Epidermal melanocyte (primary cell): ENCODE data around the gene FOXN3.

Experiments used
- DNase-seq: peaks from one replicate; pipeline ENCODE4 v3.0.0; 2011; ENCODE audit warnings: low spot score; ENCODE audit not compliant: insufficient read length

FOXN3 gene

DNA sequence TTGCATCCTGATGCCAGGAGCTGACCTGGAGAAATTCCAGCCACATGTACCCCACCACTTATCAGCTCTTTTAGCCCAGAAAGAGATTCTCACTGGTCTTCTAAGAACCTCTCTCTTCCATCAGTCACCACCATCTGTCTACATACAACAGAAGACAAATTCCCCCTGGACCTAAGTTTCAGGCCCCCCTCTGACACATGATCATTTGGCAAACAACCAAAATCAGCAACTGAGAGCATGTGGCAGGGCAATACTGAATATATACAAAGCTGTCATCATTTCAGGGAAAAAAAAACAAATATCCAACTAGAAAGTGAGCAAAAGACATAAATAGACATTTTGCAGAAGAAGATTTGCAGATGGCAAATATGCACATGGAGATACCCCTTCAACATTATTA is 180.2 kb downstream of the FOXN3 start:
- DNase-seq, result no peak

DNA sequence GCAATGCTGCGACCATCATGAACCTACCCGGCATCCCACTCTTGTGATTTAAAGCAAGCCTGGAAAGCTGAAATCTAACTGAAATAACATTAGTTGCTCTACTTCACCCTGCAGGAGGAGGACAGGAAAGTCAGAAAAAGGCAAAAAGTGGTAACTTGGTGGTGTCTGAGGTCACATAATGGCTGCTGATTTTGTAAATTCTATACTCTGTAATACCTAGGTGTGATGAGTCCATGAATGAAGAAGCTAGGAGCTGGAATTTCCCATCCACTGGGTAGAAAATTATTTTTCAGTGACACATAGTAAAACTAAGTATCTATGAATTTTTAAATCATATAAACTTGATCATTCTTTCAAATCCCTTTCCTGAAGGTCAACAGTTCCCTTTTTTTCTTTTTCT is 183.8 kb downstream of the FOXN3 start:
- DNase-seq, result no peak

DNA sequence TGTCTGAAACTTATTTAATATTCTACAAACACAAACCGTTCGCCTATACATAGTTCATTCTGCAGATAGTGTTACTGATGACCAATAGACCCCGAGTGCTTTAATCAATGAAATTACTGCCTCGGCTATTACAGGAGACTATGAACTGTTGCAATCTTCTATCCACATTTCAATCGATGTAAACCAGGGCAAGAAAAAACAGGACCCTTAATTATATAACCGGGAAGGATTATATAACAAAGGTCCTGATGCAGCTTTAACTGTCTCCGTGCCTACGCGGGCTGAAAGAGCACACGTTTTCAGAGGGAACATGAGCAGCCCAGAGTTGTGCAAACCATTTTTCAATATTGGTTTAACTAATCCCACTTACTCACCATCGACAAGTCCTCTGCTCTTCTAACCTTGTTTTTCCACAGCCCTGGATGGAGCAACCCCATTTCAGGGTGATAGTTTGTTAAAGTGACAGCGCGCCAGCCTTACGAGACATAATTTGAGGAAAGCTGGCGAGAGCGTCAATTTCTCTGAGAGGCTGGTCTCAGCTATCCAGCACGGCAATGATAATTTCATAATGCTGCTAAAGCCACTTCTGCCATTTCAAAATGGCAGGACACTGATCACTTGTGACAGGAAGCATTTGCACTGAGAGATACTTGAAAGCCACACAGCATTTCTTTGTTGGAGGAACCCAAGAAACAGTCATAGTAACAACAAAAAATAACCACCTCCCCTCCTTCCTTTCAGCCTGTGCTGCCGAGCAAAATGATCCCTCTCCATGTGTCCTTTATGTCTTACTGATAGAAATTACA is 184.6 kb downstream of the FOXN3 start:
- no peak for DNase-seq

DNA sequence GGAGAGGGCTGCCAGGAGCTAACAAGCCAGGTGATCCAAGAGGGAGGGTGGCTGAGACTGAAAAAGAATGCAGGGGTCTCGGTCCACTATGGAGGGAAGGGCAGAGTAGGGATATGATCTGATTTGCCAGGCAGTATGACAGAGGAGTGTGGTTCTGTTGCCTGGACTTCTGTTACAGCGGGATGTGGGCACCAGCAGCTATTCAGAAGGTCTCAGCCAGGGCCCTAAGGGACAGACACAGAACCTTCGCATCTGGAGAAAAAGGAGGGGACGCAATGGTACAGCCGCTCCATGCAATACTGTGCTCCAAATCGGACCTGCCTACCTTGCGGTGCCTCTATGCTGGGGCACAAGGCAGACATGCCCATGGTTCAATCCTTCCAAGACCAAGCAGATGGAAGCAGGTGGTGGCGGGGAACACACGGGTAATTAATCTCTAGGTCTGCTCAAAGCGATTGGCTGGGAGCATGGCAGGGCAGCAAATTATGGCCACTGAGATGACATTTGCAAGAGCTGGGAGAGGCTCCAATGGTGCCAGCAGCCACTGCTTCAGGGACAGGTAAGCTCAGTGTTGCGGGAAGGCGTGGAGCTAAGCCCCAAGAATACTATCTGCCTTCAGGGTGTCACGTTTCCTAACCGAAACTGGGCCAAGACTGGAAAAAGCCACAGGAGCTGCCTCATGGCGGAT is 185.5 kb downstream of the FOXN3 start:
- DNase-seq, result no peak

DNA sequence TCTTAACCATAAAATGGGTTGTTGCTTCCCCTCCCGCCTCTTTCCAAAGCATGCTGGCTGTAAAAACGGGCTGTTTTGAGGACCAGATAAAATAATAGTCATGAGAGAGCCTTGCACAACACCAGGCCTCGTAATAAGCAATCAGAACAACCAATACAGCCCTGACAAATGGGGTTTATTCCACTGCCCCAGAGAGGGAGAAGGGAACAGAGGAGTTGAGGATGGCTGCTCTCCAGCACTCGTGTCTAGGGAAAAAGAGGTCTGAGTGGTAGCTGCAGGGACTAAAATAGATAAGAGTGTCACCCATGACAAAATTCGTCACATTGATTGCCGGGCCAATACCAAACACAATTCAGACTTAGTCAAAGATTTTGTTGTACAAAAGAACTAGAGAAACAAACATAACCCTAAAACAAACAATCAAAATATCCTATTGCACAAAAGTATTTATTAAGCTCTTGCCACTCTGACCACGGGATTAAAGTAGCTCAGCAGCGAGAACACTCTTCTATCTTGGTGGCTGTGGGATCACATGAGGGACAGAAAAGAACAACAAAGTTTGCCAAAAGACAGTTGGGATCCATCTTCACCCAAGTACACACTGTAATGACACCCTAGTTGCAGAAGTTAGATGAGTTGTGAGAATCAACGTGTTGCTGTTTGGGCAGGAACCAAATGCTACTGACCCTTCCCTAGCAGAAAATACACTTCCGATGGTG is 188.0 kb downstream of the FOXN3 start:
- no peak for DNase-seq

DNA sequence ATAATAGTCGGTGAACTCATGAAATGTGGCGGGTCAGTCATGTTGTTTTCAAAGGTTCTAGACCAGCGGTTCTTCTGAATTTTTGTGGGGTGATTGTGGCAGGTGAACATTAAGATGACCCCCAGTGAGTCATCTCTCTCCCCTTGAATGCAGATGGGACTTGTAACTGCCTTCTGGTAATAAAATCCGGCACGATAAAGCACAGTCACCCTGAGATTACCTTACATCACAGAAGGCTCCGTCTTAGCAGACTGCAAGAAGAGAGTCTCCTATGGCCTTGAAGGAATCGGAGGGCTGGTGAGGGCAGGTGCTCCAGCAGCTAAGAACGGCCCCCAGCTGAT is 189.6 kb downstream of the FOXN3 start:
- DNase-seq, result no peak

DNA sequence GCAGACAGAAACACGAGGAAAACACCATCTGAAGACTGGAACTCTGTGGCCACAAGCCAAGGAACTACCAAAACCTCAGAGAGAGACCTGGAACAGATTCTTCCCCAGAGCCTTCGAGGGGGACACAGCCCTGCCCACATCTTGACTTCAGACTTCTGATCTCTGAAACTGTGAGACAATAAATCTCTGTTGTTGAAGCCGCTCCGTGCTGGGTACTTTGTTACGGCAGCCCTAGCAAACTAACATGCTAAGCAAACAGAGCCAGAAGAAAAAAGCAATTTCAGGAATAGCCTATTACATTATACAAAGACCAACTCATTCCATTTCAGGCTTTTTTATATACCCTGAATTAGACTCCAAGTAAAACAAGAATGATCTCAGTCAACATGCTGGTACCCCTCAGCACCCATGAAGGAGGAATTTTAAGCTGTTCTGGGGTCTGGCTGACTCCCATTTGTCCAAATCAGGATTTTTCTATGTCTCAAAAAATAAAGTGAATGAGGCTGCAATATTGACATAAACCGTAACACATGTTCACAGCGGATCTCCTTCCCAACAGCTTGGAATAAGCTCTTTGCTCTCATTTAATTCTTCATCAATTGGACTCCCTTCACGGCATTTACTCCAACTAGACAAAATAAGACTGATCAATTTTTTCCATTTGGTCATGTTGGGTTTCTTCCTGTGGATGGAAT is 190.1 kb downstream of the FOXN3 start:
- no peak for DNase-seq

DNA sequence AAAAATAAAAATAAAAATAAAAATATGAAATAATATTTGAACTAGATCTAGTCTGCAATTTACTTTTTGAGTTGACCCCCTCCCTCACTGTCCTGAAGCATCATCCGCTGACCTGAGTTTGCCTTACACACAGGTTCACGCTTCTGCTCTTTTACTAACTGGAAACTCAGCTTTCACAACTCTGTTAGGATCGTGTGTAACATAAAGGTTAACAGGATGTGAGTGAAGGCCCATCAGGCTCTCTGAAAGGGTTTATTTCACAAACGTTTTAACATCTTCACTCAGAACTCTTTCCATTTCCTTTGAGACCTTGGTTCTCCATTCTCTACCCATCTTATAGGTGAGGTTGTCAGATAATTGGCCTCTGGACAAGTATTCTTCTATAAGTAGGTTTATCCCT is 191.4 kb downstream of the FOXN3 start:
- DNase-seq, result no peak

DNA sequence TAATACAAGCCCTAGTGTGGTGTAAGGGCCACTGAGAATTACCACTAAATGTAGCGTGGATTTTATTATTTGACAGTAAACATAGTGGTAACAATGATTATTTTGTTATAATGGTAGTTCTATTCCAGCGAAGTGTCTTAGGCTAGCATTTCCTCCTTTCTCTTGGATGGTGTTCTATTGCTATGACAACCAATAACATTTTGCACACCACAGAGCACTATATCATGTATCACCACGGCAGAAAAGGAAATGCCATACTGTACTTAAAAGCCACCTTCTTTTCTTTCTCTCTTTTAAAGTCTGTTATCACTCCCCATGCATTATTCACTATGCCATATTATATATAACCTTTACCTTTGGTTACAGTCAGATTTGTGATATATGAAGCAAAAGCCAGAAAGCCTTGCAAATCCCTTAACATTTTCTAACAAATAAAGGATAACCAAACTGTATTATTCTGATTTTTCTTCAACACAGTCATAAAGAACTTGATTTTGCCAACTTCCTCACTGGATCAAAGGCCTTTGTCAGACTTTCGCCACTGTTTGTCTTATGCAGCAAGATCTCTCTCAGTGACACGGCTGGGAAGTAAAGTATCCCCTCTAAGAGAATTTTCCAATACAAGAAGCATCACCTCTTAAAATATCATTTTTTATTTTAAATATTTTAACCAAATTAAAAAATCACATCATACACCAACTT is 195.8 kb downstream of the FOXN3 start:
- no peak for DNase-seq

DNA sequence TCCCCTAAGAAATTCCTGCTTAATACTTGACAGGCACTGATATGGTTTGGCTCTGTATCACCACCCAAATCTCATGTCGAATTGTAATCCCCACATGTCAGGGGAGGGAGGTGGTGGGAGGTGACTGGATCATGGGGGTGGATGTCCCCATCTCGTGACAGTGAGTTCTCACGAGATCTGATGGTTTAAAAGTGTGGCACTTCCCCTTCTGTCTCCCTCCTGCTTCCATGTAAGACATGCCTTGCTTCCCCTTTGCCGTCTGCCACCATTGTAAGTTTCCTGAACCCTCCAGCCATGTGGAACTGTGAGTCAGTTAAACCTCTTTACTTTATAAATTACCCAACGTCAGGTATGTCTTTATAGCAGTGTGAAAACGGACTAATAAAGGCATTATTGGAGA is 198.0 kb downstream of the FOXN3 start:
- no peak for DNase-seq

DNA sequence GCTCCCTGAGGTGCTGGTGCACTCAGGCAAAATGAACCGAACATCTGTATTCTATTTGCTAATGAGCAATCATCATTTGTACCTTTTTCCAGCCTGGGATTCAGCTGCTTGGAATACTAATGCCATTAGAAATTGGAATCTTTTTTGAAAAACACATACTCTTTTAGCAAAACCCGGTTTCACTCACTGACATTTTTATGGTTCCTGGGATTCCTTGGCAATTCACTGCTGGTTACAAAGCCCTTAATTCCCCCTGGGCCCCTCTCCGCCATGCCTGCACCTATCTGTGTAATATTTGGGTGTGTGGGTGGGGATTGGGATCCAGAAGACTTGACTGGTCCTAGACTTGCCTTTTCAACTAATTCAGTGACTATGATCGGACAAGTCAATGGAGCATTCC is 199.1 kb downstream of the FOXN3 start:
- DNase-seq, result no peak

DNA sequence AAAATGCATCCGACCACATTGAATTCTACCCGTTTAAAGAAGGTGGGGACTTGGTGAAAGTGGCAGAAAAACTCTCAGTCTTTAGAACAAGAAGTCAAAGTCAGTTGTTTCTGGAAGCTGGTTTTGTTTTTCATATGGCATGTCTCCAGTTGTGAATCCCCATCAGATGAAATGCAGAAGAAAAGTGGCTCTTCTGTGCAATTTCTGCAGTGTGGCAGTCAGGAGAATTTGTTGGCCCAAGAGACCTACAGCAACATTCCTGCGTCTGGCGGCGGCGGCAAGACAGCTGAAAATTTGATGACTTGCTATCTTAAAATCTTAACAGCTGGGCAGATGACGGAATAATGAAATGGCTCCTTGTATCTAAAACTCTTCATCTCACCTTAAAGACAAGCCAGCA is 201.5 kb downstream of the FOXN3 start:
- no peak for DNase-seq

DNA sequence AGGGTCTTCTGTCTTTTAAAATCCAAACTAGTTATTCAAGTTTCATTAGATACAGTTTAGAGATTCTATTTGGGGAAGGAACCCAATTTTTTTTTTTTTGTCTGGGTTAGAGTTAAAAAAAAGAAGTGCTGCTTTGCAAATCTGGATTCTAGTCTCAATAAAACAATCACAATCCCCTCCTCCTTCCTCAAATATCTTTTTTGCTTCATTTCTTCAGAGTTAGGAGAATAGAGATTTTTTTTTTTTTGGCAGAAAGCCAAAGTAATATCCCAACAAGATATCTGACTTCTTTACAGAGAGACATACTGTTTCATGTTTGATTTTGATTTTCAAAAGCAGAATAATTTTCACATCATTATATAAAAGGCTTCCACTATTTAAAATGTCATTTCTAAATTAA is 201.9 kb downstream of the FOXN3 start:
- no peak for DNase-seq

DNA sequence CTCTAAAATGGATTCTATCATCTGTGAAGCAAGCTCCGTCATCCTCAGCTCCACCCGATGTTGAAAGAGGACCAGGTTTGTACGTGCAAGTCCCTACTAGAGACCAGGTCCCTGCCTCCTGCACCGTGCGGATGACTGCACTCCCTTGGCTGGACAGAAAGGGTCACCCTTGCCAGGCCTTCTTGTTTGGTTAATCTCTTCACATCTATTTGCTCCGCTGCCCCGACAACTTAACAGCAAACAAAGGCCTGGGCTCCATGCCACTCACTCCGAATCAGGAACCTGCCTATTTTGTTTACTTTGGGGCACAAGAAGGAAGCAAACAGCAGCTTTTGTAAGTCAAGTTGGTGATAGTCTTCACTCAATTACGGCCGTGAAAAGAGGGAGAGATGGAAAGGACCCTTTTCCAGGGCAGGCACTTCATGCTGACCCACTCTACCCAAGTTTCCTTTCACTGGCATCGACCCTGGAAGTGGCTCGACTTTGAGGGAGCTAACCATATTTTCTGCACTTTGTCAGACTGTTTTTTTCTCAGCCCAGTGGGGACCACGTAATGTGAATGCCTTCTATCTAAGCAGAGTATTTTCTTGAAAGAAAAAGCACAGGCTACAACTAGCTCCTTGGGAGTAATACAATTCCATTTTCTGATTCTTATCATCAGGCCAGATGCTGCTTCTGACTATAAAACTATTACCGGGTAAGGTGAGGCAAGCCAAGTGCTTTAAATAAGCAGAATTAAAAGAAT is 202.6 kb downstream of the FOXN3 start:
- DNase-seq, result no peak

DNA sequence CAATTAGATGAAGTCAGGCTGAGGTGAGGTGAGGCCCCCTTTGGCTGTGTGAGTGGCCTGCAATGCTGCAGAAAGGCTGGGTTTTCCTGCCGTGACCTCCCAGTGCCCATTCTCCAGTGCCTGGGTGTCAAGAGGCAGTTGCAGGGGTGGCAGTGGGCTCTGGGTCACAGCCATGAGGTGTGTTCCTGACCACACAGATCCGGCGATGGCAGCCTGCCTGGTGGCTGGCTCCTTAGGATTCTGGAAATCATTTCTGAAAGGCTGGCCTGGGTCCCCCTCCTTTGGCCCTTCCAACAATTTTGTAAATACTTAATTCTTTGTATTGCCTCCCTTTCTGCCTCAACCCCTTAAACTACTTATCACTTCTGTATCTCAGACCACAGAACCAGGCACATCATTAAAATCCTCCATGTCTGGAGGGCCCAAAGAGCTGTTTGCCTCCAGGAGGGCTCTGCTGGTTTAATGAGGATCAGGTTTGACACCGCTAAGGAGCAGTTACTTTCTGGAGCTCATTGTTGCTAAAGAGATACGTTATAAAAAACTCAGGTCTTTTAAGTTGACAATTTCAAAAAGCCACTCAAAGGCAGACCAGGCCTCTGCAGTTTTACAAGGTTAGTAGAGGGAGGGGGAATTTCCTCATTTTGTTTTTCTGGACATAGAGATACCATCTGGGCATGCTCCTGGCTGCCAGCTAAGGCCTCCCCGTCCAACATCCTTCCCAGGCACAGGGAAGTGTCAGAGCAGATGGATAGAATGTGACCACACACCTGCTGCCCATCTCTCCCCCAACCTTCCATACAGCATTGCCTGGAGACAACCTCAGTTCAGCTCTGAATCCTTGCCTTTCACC is 204.4 kb downstream of the FOXN3 start:
- no peak for DNase-seq

DNA sequence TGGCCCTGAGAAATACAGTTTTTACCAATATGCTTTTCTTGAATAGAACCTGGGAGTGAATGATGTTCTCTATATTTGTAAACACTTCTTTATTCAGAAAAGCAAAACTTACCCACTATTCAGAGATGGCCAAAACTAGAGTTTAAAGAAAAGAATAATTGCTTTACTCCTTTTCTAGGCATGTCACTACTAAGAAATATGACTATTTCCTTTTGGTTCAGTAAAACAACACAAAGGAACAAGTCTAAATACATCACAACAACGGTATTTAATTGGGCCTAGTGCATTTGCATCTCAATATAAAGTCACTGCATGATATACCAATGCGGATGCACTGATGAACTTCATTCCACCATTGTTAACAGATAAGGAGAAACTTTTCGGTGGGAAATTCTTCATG is 207.5 kb downstream of the FOXN3 start:
- DNase-seq, result no peak

DNA sequence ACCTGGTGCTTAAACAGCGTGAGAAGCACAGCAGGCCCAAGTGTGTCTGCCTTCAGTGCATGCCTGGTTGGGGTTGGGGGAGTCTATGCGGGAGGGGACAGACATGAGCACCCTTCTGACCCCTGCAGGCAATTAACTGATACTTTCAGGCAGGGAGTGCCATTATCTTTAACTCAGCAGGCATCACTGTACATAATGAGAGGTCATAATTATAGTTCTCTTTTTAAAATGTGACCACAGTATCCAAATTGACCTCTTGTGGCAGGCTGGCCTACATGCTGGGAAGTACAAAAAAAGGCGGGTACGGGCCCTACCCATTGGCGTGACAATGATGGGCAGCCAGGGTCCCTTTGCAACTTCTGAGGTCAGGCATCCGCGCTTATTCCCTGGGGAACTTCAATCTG is 209.1 kb downstream of the FOXN3 start:
- DNase-seq, result no peak

DNA sequence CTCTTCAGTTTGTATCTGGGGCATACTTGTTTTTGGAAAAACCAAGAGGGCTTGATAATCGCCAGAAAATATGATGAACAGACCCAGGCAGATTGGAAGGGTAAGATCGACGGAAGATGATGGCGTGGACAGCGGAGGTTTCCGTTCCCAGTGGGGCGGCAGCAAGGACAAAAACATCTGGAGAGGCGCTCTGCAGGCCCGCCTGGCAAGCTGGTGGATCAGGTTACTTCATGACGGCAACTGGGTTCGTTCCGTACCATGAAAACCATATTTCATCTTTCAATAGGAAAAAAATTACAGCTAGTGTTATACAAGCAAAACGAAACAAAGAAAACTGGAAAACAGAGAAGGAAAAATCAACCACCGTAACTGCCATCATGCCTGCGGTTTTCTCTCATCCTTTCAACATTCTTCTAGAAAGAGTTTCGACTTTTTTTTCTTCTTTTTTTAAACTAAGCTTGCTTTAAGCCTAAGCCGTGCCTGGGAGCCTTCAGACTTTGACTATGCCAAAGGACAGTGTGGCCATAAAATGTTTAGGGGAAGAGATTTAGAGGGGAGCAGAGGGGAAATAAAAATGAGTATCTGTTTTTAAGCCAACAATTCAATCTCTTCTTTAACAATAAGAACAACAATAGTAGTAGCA is 210.5 kb downstream of the FOXN3 start:
- no peak for DNase-seq

DNA sequence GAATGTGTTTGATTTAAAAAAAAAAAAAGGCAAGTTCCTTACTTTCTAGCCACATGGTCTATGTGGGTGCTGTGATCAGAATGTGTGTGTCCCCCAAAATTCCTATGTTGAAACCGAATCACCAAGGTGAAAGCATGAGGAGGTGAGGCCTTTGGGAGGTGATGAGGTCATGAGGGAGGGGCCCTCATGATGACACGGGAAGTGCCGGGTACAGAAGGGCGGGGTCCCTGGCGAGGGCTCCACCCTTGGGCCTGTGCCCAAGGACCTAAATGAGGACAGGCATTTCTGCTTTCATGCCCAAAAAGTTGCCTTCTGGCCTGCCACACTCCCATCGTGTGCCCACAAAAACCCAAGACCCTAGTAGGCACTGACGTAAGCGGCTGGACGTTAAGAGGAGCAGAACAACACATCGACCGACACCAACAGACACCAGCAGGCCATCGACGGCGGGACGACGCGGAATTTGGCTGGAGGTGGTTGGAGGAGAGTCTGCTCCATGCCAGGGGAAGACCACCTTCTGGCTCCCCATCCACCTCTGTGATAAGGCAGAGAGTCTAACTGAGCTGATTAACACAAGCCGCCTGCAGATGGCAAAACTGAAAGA is 211.8 kb downstream of the FOXN3 start:
- DNase-seq, result no peak
